D341Med (cell line): Measurements from ENCODE around the gene UTP11.

ENCODE experiments used
- DNase-seq: peaks from one replicate; pipeline ENCODE4 v3.0.0; 2012; ENCODE audit warnings: low spot score

The UTP11 gene

GRCh38 chr1:38071312-38072256, 59.0 kb downstream of the UTP11 start:
- DNase-seq, result peak; percentile 54

- no peak for DNase-seq
These were observed 60.3 kb downstream of the UTP11 start for GRCh38 chr1:38072858-38073257.

- no peak for DNase-seq
These were observed 61.2 kb downstream of the UTP11 start for GRCh38 chr1:38073534-38074301.

- DNase-seq, result no peak
These were observed 61.8 kb downstream of the UTP11 start for GRCh38 chr1:38074302-38074677.
